DOHH2 (cell line): ENCODE measurements around the gene NAXD.

Experiments used
- H3F3A ChIP-seq: fragments of 200-600 bp; sonication (generic), shearing (Covaris generic); 2 replicates; pipeline ENCODE4 v1.6.0; 2016; ENCODE audit warnings: antibody characterized with exemption, mild to moderate bottlenecking; ENCODE audit not compliant: control insufficient read depth, insufficient read depth
- H3K27ac ChIP-seq: fragments of 200-600 bp; sonication (generic); 2 replicates; pipeline ENCODE4 v1.5.1; 2014; ENCODE audit warnings: low read depth, mild to moderate bottlenecking, low read length, moderate library complexity
- H3K27me3 ChIP-seq: fragments of 200-600 bp; sonication (generic); 2 replicates; pipeline ENCODE4 v1.6.1; 2014; ENCODE audit warnings: mild to moderate bottlenecking, low read length, mixed read lengths; ENCODE audit not compliant: control insufficient read depth
- H3K36me3 ChIP-seq: fragments of 200-600 bp; sonication (generic); 2 replicates; pipeline ENCODE4 v1.6.1; 2014; ENCODE audit warnings: mild to moderate bottlenecking, low read length, moderate library complexity, mixed read lengths; ENCODE audit not compliant: control insufficient read depth
- H3K4me1 ChIP-seq: fragments of 200-600 bp; sonication (generic); 2 replicates; pipeline ENCODE4 v1.6.1; 2014; ENCODE audit warnings: mild to moderate bottlenecking, low read length, mixed read lengths; ENCODE audit not compliant: control insufficient read depth
- H3K4me2 ChIP-seq: fragments of 200-600 bp; sonication (generic); 2 replicates; pipeline ENCODE4 v1.6.0; 2014; ENCODE audit warnings: mild to moderate bottlenecking, low read length, moderate library complexity
- H3K4me3 ChIP-seq: fragments of 200-600 bp; sonication (generic); 2 replicates; pipeline ENCODE4 v1.5.1; 2014; ENCODE audit warnings: mild to moderate bottlenecking, low read length, mixed read lengths
- H3K79me2 ChIP-seq: fragments of 200-600 bp; sonication (generic); 2 replicates; pipeline ENCODE4 v1.6.1; 2014; ENCODE audit warnings: mild to moderate bottlenecking, low read length, mixed read lengths; ENCODE audit not compliant: control insufficient read depth
- H3K9me2 ChIP-seq: fragments of 200-600 bp; sonication (generic); replicated peaks from 2 replicates; pipeline ENCODE4 v1.6.1; 2014; ENCODE audit warnings: mild to moderate bottlenecking, low read length, mixed read lengths; ENCODE audit not compliant: control insufficient read depth
- H3K9me3 ChIP-seq: fragments of 200-600 bp; sonication (generic); 2 replicates; pipeline ENCODE4 v1.6.1; 2014; ENCODE audit warnings: antibody characterized with exemption, low read length, mixed read lengths; ENCODE audit not compliant: control insufficient read depth, insufficient read depth
- H4K20me1 ChIP-seq: fragments of 200-600 bp; sonication (generic); 2 replicates; pipeline ENCODE4 v1.6.0; 2014; ENCODE audit warnings: low read depth, mild to moderate bottlenecking, antibody characterized with exemption, low read length, moderate library complexity; ENCODE audit not compliant: control insufficient read depth, insufficient read depth
- EZH2phosphoT487 ChIP-seq: fragments of 200-600 bp; sonication (generic); IDR thresholded peaks from 2 replicates; pipeline ENCODE4 v1.6.1; 2017; ENCODE audit warnings: borderline replicate concordance, mild to moderate bottlenecking, antibody characterized with exemption, low read length, moderate library complexity, mixed read lengths
- TF ChIP-seq, protein P1 (sequence below): fragments of 200-600 bp; sonication (generic); IDR thresholded peaks from one replicate; pipeline ENCODE4 v1.5.1; 2014; ENCODE audit warnings: antibody characterized with exemption, mild to moderate bottlenecking, low read depth, low read length; ENCODE audit not compliant: poor library complexity, severe bottlenecking

NAXD gene

GRCh38 chr13:110628477-110628793 lies 13.1 kb downstream of the NAXD start:
- Histone ChIP-seq H3K79me2 (no peaks in the 10 kb centered on the region), H4K20me1 (no peaks in the 10 kb centered on the region)
- TF ChIP-seq, protein P1, sequence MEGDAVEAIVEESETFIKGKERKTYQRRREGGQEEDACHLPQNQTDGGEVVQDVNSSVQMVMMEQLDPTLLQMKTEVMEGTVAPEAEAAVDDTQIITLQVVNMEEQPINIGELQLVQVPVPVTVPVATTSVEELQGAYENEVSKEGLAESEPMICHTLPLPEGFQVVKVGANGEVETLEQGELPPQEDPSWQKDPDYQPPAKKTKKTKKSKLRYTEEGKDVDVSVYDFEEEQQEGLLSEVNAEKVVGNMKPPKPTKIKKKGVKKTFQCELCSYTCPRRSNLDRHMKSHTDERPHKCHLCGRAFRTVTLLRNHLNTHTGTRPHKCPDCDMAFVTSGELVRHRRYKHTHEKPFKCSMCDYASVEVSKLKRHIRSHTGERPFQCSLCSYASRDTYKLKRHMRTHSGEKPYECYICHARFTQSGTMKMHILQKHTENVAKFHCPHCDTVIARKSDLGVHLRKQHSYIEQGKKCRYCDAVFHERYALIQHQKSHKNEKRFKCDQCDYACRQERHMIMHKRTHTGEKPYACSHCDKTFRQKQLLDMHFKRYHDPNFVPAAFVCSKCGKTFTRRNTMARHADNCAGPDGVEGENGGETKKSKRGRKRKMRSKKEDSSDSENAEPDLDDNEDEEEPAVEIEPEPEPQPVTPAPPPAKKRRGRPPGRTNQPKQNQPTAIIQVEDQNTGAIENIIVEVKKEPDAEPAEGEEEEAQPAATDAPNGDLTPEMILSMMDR, result no peak
- TF ChIP-seq EZH2phosphoT487, result no peak

DNA sequence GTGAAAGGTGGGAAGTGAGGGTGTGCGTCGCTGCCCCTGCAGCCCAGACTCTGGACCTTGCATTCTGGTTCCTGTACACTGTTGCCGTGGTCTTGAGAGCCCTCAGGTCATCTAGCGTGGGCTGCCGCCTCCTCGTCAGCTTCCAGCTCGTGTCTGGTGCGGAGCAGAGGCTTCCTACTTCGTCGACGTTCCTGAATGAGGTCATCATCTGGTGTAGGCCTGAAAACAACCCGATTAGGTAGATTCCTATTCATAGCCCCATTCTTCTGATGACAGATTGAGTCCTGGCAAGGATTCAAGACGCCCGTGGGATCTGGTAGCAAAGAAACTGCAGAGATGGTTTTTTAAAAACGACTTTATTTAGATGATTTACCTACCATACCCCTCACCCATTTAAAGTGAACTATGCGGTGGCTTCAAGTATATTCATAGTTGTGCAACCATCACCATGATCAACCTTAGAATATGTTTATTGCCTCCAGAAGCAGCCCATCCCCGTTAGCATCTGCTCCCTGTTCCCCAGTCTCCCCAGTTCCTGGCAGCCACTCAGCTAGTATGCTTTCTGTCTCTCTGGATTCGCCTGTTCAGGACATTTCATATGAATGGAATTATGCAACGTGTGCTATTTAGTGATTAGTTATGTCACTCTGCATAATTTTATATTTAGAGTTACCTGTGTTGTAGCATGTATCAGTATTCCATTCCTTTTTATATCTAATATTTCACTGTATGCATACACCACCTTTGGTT lies 13.8 kb downstream of the NAXD start:
- Histone ChIP-seq H3K36me3 (0 out of 2 replicates have a peak, but pooled peaks cover 2% of the 10 kb centered on the region), H3K27ac (no peak overlapping the region), H3F3A (no peaks in the 10 kb centered on the region), H3K9me3 (no peaks in the 10 kb centered on the region), H3K9me2 (no peaks in the 10 kb centered on the region), H3K4me2 (no peak overlapping the region), H3K27me3 (no peaks in the 10 kb centered on the region), H3K4me3 (no peak overlapping the region), H3K79me2 (no peaks in the 10 kb centered on the region), H4K20me1 (no peaks in the 10 kb centered on the region), H3K4me1 (no peaks in the 10 kb centered on the region)
- TF ChIP-seq, protein P1, result no peak
- no peak for TF ChIP-seq EZH2phosphoT487

More at GRCh38 chr13:110628477-110628793, 13.1 kb downstream of the NAXD start:
- no peaks in the 10 kb centered on the region for H3K27me3 ChIP-seq
- no peak overlapping the region for H3K4me3 ChIP-seq
- H3K9me3 ChIP-seq, result no peaks in the 10 kb centered on the region
- H3K4me2 ChIP-seq, result no peak overlapping the region
- H3F3A ChIP-seq, result no peaks in the 10 kb centered on the region
- no peak overlapping the region for H3K27ac ChIP-seq
- H3K4me1 ChIP-seq, result no peaks in the 10 kb centered on the region
- H3K9me2 ChIP-seq, result no peaks in the 10 kb centered on the region
- H3K36me3 ChIP-seq, result 0 out of 2 replicates have a peak, but pooled peaks cover 2% of the 10 kb centered on the region

DNA sequence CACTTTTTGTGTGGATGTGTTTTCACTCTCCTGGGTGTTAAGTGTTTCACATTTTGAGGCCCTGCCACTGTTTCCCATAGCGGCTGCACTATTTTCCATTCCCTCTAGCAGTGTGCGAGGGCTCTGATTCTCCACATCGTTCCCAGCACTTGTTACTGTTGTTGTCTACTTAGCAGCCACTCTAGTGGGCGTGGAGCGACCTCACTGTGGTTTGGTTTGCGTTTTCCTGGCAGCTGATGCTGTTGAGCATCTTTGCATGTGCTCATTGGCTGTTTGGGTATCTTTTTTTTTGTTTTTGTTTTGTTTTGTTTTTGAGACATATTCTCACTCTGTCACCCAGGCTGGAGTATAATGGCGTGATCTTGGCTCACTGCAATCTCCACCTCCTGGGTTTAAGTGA lies 14.4 kb downstream of the NAXD start:
- Histone ChIP-seq H3K79me2 (no peaks in the 10 kb centered on the region), H4K20me1 (no peaks in the 10 kb centered on the region)
- no peak for TF ChIP-seq EZH2phosphoT487
- TF ChIP-seq, protein P1, result no peak

More for the DNA sequence above, 14.4 kb downstream of the NAXD start:
- H3K27me3 ChIP-seq, result no peaks in the 10 kb centered on the region
- 0 out of 2 replicates have a peak, but pooled peaks cover 2% of the 10 kb centered on the region for H3K36me3 ChIP-seq
- H3K4me2 ChIP-seq, result no peak overlapping the region
- H3F3A ChIP-seq, result no peaks in the 10 kb centered on the region
- H3K9me3 ChIP-seq, result no peaks in the 10 kb centered on the region
- H3K4me1 ChIP-seq, result no peaks in the 10 kb centered on the region
- H3K27ac ChIP-seq, result no peak overlapping the region
- H3K4me3 ChIP-seq, result no peak overlapping the region
- H3K9me2 ChIP-seq, result no peaks in the 10 kb centered on the region
